IMR-90 (cell line): ENCODE results near the gene RAB11A. TPM values are rescaled to one million over a fixed set of nuclear protein-coding genes. Genes with fewer than 3 reads are reported as not detected.

Experiments
- ATAC-seq: fragments of 200-7000 bp; cut with Tn5 transposase; 2 replicates; pipeline ENCODE4 v1.9.1; 2020; ENCODE audit warnings: low read depth, mild to moderate bottlenecking, moderate library complexity
- BruUV-seq: library from RNA; stranded (reverse); fragments of 400-500 nt; replicated peaks from 2 replicates; lab custom pipeline; 2021; lab: Mats Ljungman, UMichigan
- CTCF ChIA-PET: fragments of 300-600 bp; formaldehyde crosslinking; extraction: SDS; loops from one replicate; lab custom pipeline; 2021; ENCODE audit warnings: antibody characterized with exemption; lab: Yijun Ruan, JAX
- POLR2A ChIA-PET: fragments of 300-600 bp; sonication (Branson Sonifier 250); formaldehyde crosslinking; loops from one replicate; lab custom pipeline; 2022; ENCODE audit warnings: antibody characterized with exemption; ENCODE audit not compliant: unreplicated experiment; lab: Charles Lee
- DNase-seq: peaks from one replicate; pipeline ENCODE4 v3.0.0; 2013
- H2AFZ ChIP-seq: replicated peaks from 2 replicates; pipeline ENCODE3; 2013; ENCODE audit warnings: low read length, mild to moderate bottlenecking; ENCODE audit not compliant: poor library complexity
- H2AK5ac ChIP-seq: 2 replicates; pipeline ENCODE4 v1.6.1; 2013; ENCODE audit warnings: low read depth, low read length, inconsistent platforms
- H2AK9ac ChIP-seq: replicated peaks from 2 replicates; pipeline ENCODE3; 2013; ENCODE audit warnings: mild to moderate bottlenecking, low read depth, low read length, moderate library complexity; ENCODE audit not compliant: poor library complexity
- H2BK120ac ChIP-seq: 2 replicates; pipeline ENCODE4 v1.6.1; 2013; ENCODE audit warnings: low read depth, low read length, inconsistent platforms
- H2BK15ac ChIP-seq: 3 replicates; pipeline ENCODE4 v1.6.1; 2013; ENCODE audit warnings: low read depth, low read length, inconsistent platforms
- H2BK20ac ChIP-seq: 2 replicates; pipeline ENCODE4 v1.6.1; 2013; ENCODE audit warnings: low read depth, mild to moderate bottlenecking, inconsistent platforms, low read length, moderate library complexity
- H2BK5ac ChIP-seq: 2 replicates; pipeline ENCODE4 v1.6.1; 2013; ENCODE audit warnings: mild to moderate bottlenecking, low read depth, low read length, inconsistent platforms; ENCODE audit not compliant: poor library complexity, severe bottlenecking
- H3K14ac ChIP-seq: replicated peaks from 2 replicates; pipeline ENCODE4 v1.6.1; 2013; ENCODE audit warnings: low read depth, low read length, inconsistent platforms
- H3K18ac ChIP-seq: 2 replicates; pipeline ENCODE4 v1.6.1; 2013; ENCODE audit warnings: low read depth, low read length, control low read depth
- H3K23ac ChIP-seq: 2 replicates; pipeline ENCODE4 v1.6.1; 2013; ENCODE audit warnings: low read depth, low read length, inconsistent platforms
- H3K27ac ChIP-seq: 2 replicates; pipeline ENCODE4 v1.5.1; 2013; ENCODE audit warnings: mild to moderate bottlenecking, control low read depth, low read length; ENCODE audit not compliant: insufficient read depth
- H3K27me3 ChIP-seq: 2 replicates; pipeline ENCODE4 v1.6.1; 2013; ENCODE audit warnings: low read length; ENCODE audit not compliant: control insufficient read depth, insufficient read depth
- H3K36me3 ChIP-seq: 2 replicates; pipeline ENCODE4 v1.6.1; 2013; ENCODE audit warnings: low read length, mixed read lengths; ENCODE audit not compliant: control insufficient read depth, insufficient read depth
- H3K4ac ChIP-seq: 2 replicates; pipeline ENCODE4 v1.6.1; 2013; ENCODE audit warnings: low read depth, low read length, inconsistent platforms
- H3K4me1 ChIP-seq: 2 replicates; pipeline ENCODE4 v1.6.1; 2013; ENCODE audit warnings: low read length, mixed read lengths; ENCODE audit not compliant: control insufficient read depth, insufficient read depth
- H3K4me2 ChIP-seq: 2 replicates; pipeline ENCODE4 v1.6.1; 2013; ENCODE audit warnings: low read depth, mild to moderate bottlenecking, control low read depth, low read length, moderate library complexity
- H3K4me3 ChIP-seq: 2 replicates; pipeline ENCODE4 v1.5.1; 2013; ENCODE audit warnings: low read depth, mild to moderate bottlenecking, control low read depth, low read length, moderate library complexity; ENCODE audit not compliant: insufficient read depth
- H3K56ac ChIP-seq: 2 replicates; pipeline ENCODE4 v1.6.1; 2013; ENCODE audit warnings: low read length, inconsistent platforms; ENCODE audit not compliant: insufficient read depth; ENCODE audit errors: extremely low read depth
- H3K79me1 ChIP-seq, 2 experiments: 2 replicates each; pipeline ENCODE4 v1.6.1; 2013; ENCODE audit warnings: low read length in 2 of 2, inconsistent platforms in 1 of 2, low read depth in 1 of 2
- H3K9ac ChIP-seq: 2 replicates; pipeline ENCODE4 v1.6.1; 2013; ENCODE audit warnings: low read depth, low read length, control low read depth
- H3K9me1 ChIP-seq: 2 replicates; pipeline ENCODE4 v1.6.1; 2013; ENCODE audit warnings: low read length, inconsistent platforms; ENCODE audit not compliant: insufficient read depth
- H3K9me3 ChIP-seq: 2 replicates; pipeline ENCODE4 v1.6.1; 2013; ENCODE audit warnings: low read length; ENCODE audit not compliant: control insufficient read depth, insufficient read depth
- H4K20me1 ChIP-seq: 2 replicates; pipeline ENCODE4 v1.6.1; 2013; ENCODE audit warnings: low read length, inconsistent platforms; ENCODE audit not compliant: insufficient read depth
- H4K5ac ChIP-seq: 2 replicates; pipeline ENCODE4 v1.6.1; 2013; ENCODE audit warnings: mild to moderate bottlenecking, low read depth, low read length, control low read depth
- H4K8ac ChIP-seq, 2 experiments: 2 replicates each; pipeline ENCODE4 v1.6.1; 2013; ENCODE audit warnings: low read depth in 2 of 2, low read length in 2 of 2, control low read depth in 1 of 2, inconsistent platforms in 1 of 2
- H4K91ac ChIP-seq: 2 replicates; pipeline ENCODE4 v1.6.1; 2013; ENCODE audit warnings: low read depth, low read length, inconsistent platforms; ENCODE audit not compliant: insufficient read depth
- BHLHE40 ChIP-seq: fragments of 150-350 bp; IDR thresholded peaks from 2 replicates; pipeline ENCODE4 v1.6.1; 2016; ENCODE audit warnings: mild to moderate bottlenecking, low read depth, low read length
- CEBPB ChIP-seq: IDR thresholded peaks from 2 replicates; pipeline ENCODE4 v1.6.1; 2012; ENCODE audit warnings: low read depth, low read length, improper control_type of control experiment
- CHD1 ChIP-seq: IDR thresholded peaks from 2 replicates; pipeline ENCODE4 v1.6.1; 2012; ENCODE audit warnings: low read depth, low read length, improper control_type of control experiment
- FOS ChIP-seq: fragments of 150-350 bp; IDR thresholded peaks from 2 replicates; pipeline ENCODE4 v1.6.1; 2016; ENCODE audit warnings: low read depth, low read length
- MAFK ChIP-seq: IDR thresholded peaks from 2 replicates; pipeline ENCODE4 v1.6.1; 2012; ENCODE audit warnings: low read depth, low read length, improper control_type of control experiment
- MAZ ChIP-seq: IDR thresholded peaks from 2 replicates; pipeline ENCODE4 v1.6.1; 2012; ENCODE audit warnings: low read depth, mild to moderate bottlenecking, low read length, improper control_type of control experiment, moderate library complexity, borderline replicate concordance
- MXI1 ChIP-seq: IDR thresholded peaks from 2 replicates; pipeline ENCODE4 v1.6.1; 2012; ENCODE audit warnings: low read depth, mild to moderate bottlenecking, low read length, moderate library complexity, borderline replicate concordance
- NFE2L2 ChIP-seq: fragments of 150-350 bp; IDR thresholded peaks from 2 replicates; pipeline ENCODE4 v1.6.1; 2016; ENCODE audit warnings: low read depth, mild to moderate bottlenecking, low read length
- POLR2A ChIP-seq: IDR thresholded peaks from 2 replicates; pipeline ENCODE4 v1.6.1; 2012; ENCODE audit warnings: mild to moderate bottlenecking, low read depth, low read length
- RAD21 ChIP-seq: IDR thresholded peaks from 2 replicates; pipeline ENCODE4 v1.6.1; 2012; ENCODE audit warnings: low read length, improper control_type of control experiment
- RCOR1 ChIP-seq: IDR thresholded peaks from 2 replicates; pipeline ENCODE4 v1.6.1; 2012; ENCODE audit warnings: mild to moderate bottlenecking, low read length, improper control_type of control experiment; ENCODE audit not compliant: insufficient replicate concordance
- RFX5 ChIP-seq: IDR thresholded peaks from 2 replicates; pipeline ENCODE4 v1.8.0; 2012; ENCODE audit warnings: low read depth, mild to moderate bottlenecking, low read length, moderate library complexity
- SMC3 ChIP-seq: fragments of 150-350 bp; IDR thresholded peaks from 2 replicates; pipeline ENCODE4 v1.6.1; 2016; ENCODE audit warnings: low read depth, mild to moderate bottlenecking, antibody characterized with exemption, low read length, moderate library complexity
- WGBS, 2 experiments: methylation state at CpG; one replicate each; pipeline versions ENCODE4 v1.1.5 to v1.1.7; 2013; ENCODE audit warnings: missing lambda C conversion rate in 2 of 2; ENCODE audit not compliant: insufficient read length in 1 of 2; ENCODE audit errors: extremely low coverage in 2 of 2; 5-methylcytosine and 5-hydroxymethylcytosine counted together
- dilution Hi-C: fragments of 300-500 bp; cut with HindIII; formaldehyde crosslinking; loops from one replicate; pipeline ENCODE4 v1.14.3; 2018; ENCODE audit warnings: low sequenced_read_pairs; ENCODE audit not compliant: unreplicated experiment
- in situ Hi-C: fragments of 300-500 bp; cut with MboI; formaldehyde crosslinking; loops from 3 replicates; pipeline ENCODE4 v1.14.3; 2019; ENCODE audit warnings: low sequenced_read_pairs, inconsistent platforms, mixed read lengths
- intact Hi-C: fragments of 100-400 bp; cut with micrococcal nuclease; formaldehyde crosslinking; loops from 2 replicates; pipeline ENCODE4 v1.10.0; 2022
- polyA plus RNA-seq, 3 experiments: library from polyadenylated mRNA; depleted of rRNA; stranded (reverse); fragments of >200 nt; gene quantifications; 2 replicates each; pipeline ENCODE4 v1.2.3, GENCODE V29; 2012; ENCODE audit warnings: low replicate concordance in 1 of 3
- total RNA-seq: library from RNA; depleted of rRNA; stranded (reverse); fragments of >200 nt; gene quantifications from 2 replicates; pipeline ENCODE4 v1.2.3, GENCODE V29; 2012
- TF ChIP-seq, protein P1 (sequence below): fragments of 150-350 bp; IDR thresholded peaks from 2 replicates; pipeline ENCODE4 v1.6.1; 2016; ENCODE audit warnings: low read depth, mild to moderate bottlenecking, low read length, moderate library complexity, borderline replicate concordance
- TF ChIP-seq, protein P2 (sequence below): conservative IDR thresholded peaks from 2 replicates; pipeline ENCODE4 v1.5.1; 2012; ENCODE audit warnings: mild to moderate bottlenecking, low read depth, low read length, improper control_type of control experiment
- TF ChIP-seq, protein P3 (sequence below): fragments of 150-350 bp; IDR thresholded peaks from 2 replicates; pipeline ENCODE4 v1.6.1; 2017; ENCODE audit warnings: mild to moderate bottlenecking, antibody characterized with exemption, low read length, low read depth

RAB11A gene
- total and polyA plus RNA-seq, 2 of the 4 experiments (the other 2 are of a cell fraction), result 341 to 462 TPM

DNA sequence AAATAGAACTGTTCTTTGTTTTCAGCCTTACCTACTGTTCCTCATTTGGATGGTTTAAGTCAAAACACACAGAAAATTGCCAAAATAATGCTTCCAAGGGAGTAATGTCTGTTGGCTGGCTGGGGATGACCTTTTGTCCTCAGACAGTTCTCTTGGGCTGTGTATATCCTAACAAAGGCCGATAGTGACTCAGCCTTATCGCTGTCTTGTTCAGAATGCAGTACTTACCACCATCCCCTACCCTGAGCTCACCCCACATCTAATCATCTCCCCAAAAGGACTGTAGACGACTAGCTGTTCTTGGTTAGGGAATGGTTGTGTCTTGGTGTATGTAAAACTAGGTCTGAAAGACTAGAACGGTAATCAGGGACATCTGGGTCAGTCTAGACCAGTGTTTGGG, 35.0 kb downstream of the RAB11A start:
- H3K79me1 ChIP-seq, result peaks cover 0 to 25% of the 10 kb centered on the region in 2 experiments; a peak in 3 of 4 replicates
- H3K4me1 ChIP-seq, result peaks cover 5% of the 10 kb centered on the region
- peak; percentile 7 for DNase-seq
- no peaks in the 10 kb centered on the region; the same call in 1 of the 2 replicates for H4K20me1 ChIP-seq
- H3K4me2 ChIP-seq, result no peak overlapping the region
- no peak overlapping the region for H2BK15ac ChIP-seq
- CTCF ChIA-PET, result interaction anchor here (0.6 kb wide), 1 partner anchor 328 kb away, joined by 3 read pairs; no protein-coding TSS in a partner anchor
- no peaks in the 10 kb centered on the region for H3K27me3 ChIP-seq
- no peaks in the 10 kb centered on the region for H3K9me3 ChIP-seq
- POLR2A ChIA-PET, result no interaction called here
- H2BK120ac ChIP-seq, result no peak overlapping the region
- in situ Hi-C loops, result loop anchor here (25.0 kb wide), 1 partner anchor 583 kb away; the partner anchor contains the start of gene SNAPC5
- no peak overlapping the region for H4K5ac ChIP-seq
- no peak overlapping the region for H4K8ac ChIP-seq
- no peak overlapping the region for H4K91ac ChIP-seq
- H3K18ac ChIP-seq, result no peak overlapping the region
- intact Hi-C loops, result no loop called here
- ATAC-seq, result no peak
- 100% methylated on average over 1 of the region's 4 CpGs; no CpG with 5 or more reads in 1 of the 2 experiments for WGBS, 2 experiments
- H2AK5ac ChIP-seq, result no peak overlapping the region
- peaks cover 34% of the 10 kb centered on the region for H3K36me3 ChIP-seq
- TF ChIP-seq MAZ (no peak), CHD1 (no peak), MAFK (no peak), MXI1 (no peak), RAD21 (no peak), POLR2A (no peak), SMC3 (no peak), RFX5 (no peak), RCOR1 (no peak), BHLHE40 (no peak), NFE2L2 (no peak), CEBPB (no peak), FOS (no peak)
- TF ChIP-seq, protein P1, sequence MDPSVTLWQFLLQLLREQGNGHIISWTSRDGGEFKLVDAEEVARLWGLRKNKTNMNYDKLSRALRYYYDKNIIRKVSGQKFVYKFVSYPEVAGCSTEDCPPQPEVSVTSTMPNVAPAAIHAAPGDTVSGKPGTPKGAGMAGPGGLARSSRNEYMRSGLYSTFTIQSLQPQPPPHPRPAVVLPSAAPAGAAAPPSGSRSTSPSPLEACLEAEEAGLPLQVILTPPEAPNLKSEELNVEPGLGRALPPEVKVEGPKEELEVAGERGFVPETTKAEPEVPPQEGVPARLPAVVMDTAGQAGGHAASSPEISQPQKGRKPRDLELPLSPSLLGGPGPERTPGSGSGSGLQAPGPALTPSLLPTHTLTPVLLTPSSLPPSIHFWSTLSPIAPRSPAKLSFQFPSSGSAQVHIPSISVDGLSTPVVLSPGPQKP, result no peak
- TF ChIP-seq, protein P2, sequence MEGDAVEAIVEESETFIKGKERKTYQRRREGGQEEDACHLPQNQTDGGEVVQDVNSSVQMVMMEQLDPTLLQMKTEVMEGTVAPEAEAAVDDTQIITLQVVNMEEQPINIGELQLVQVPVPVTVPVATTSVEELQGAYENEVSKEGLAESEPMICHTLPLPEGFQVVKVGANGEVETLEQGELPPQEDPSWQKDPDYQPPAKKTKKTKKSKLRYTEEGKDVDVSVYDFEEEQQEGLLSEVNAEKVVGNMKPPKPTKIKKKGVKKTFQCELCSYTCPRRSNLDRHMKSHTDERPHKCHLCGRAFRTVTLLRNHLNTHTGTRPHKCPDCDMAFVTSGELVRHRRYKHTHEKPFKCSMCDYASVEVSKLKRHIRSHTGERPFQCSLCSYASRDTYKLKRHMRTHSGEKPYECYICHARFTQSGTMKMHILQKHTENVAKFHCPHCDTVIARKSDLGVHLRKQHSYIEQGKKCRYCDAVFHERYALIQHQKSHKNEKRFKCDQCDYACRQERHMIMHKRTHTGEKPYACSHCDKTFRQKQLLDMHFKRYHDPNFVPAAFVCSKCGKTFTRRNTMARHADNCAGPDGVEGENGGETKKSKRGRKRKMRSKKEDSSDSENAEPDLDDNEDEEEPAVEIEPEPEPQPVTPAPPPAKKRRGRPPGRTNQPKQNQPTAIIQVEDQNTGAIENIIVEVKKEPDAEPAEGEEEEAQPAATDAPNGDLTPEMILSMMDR, result no peak
- TF ChIP-seq, protein P3, sequence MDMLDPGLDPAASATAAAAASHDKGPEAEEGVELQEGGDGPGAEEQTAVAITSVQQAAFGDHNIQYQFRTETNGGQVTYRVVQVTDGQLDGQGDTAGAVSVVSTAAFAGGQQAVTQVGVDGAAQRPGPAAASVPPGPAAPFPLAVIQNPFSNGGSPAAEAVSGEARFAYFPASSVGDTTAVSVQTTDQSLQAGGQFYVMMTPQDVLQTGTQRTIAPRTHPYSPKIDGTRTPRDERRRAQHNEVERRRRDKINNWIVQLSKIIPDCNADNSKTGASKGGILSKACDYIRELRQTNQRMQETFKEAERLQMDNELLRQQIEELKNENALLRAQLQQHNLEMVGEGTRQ, result no peak
- no peak overlapping the region for H2AK9ac ChIP-seq
- dilution Hi-C loops, result no loop called here
- H3K9ac ChIP-seq, result no peak overlapping the region
- H3K56ac ChIP-seq, result no peak overlapping the region
- no peak overlapping the region for H2BK20ac ChIP-seq
- no peak overlapping the region for H2BK5ac ChIP-seq
- H2AFZ ChIP-seq, result no peak overlapping the region
- BruUV-seq, result no TSS peak
- no peak overlapping the region for H3K23ac ChIP-seq
- H3K4ac ChIP-seq, result no peak overlapping the region
- H3K9me1 ChIP-seq, result peaks cover 14% of the 10 kb centered on the region
- no peak overlapping the region for H3K4me3 ChIP-seq
- no peak overlapping the region for H3K27ac ChIP-seq
- H3K14ac ChIP-seq, result no peak overlapping the region
